Measurements from ENCODE around the gene SUSD4.

Gene SUSD4

GRCh38 chr1:223219846-223220610 is 143.9 kb downstream of the SUSD4 start:
- Histone ChIP-seq H3K4me3 (ENCODE audit: low read length) (no peak overlapping the region), H3K27me3 (ENCODE audit: control insufficient read depth, insufficient read depth, low read length) (no peaks in the 10 kb centered on the region), H3K36me3 (ENCODE audit: control insufficient read depth, insufficient read depth, low read length) (no peaks in the 10 kb centered on the region), H3K9ac (ENCODE audit: low read length) (no peak overlapping the region), H3K4me1 (ENCODE audit: control insufficient read depth, insufficient read depth, low read length) (no peaks in the 10 kb centered on the region), H3K9me3 (ENCODE audit: control insufficient read depth, low read length) (no peaks in the 10 kb centered on the region)

GRCh38 chr1:223219318-223219635 is 144.7 kb downstream of the SUSD4 start:
- no peak overlapping the region for H3K4me3 ChIP-seq (ENCODE audit: low read length)
- H3K9me3 ChIP-seq (ENCODE audit: control insufficient read depth, low read length), result no peaks in the 10 kb centered on the region
- H3K9ac ChIP-seq (ENCODE audit: low read length), result no peak overlapping the region
- H3K4me1 ChIP-seq (ENCODE audit: control insufficient read depth, insufficient read depth, low read length), result no peaks in the 10 kb centered on the region
- H3K27me3 ChIP-seq (ENCODE audit: control insufficient read depth, insufficient read depth, low read length), result no peaks in the 10 kb centered on the region
- no peaks in the 10 kb centered on the region for H3K36me3 ChIP-seq (ENCODE audit: control insufficient read depth, insufficient read depth, low read length)

GRCh38 chr1:223217781-223218180 is 146.2 kb downstream of the SUSD4 start:
- H3K4me1 ChIP-seq (ENCODE audit: control insufficient read depth, insufficient read depth, low read length), result no peaks in the 10 kb centered on the region
- H3K27me3 ChIP-seq (ENCODE audit: control insufficient read depth, insufficient read depth, low read length), result no peaks in the 10 kb centered on the region
- no peaks in the 10 kb centered on the region for H3K9me3 ChIP-seq (ENCODE audit: control insufficient read depth, low read length)
- H3K36me3 ChIP-seq (ENCODE audit: control insufficient read depth, insufficient read depth, low read length), result no peaks in the 10 kb centered on the region
- H3K4me3 ChIP-seq (ENCODE audit: low read length), result no peak overlapping the region
- no peak overlapping the region for H3K9ac ChIP-seq (ENCODE audit: low read length)

- no peak overlapping the region for H3K4me3 ChIP-seq (ENCODE audit: low read length)
- H3K9ac ChIP-seq (ENCODE audit: low read length), result no peak overlapping the region
- H3K36me3 ChIP-seq (ENCODE audit: control insufficient read depth, insufficient read depth, low read length), result no peaks in the 10 kb centered on the region
- H3K9me3 ChIP-seq (ENCODE audit: control insufficient read depth, low read length), result no peaks in the 10 kb centered on the region
- no peaks in the 10 kb centered on the region for H3K27me3 ChIP-seq (ENCODE audit: control insufficient read depth, insufficient read depth, low read length)
- no peaks in the 10 kb centered on the region for H3K4me1 ChIP-seq (ENCODE audit: control insufficient read depth, insufficient read depth, low read length)
Measured at GRCh38 chr1:223216531-223217205, 147.3 kb downstream of the SUSD4 start.

- H3K4me1 ChIP-seq (ENCODE audit: control insufficient read depth, insufficient read depth, low read length), result no peaks in the 10 kb centered on the region
- no peaks in the 10 kb centered on the region for H3K27me3 ChIP-seq (ENCODE audit: control insufficient read depth, insufficient read depth, low read length)
- H3K9me3 ChIP-seq (ENCODE audit: control insufficient read depth, low read length), result no peaks in the 10 kb centered on the region
- H3K9ac ChIP-seq (ENCODE audit: low read length), result no peak overlapping the region
- H3K4me3 ChIP-seq (ENCODE audit: low read length), result no peak overlapping the region
- H3K36me3 ChIP-seq (ENCODE audit: control insufficient read depth, insufficient read depth, low read length), result no peaks in the 10 kb centered on the region
Measured at GRCh38 chr1:223216074-223216473, 147.9 kb downstream of the SUSD4 start.

GRCh38 chr1:223215026-223215425 is 148.9 kb downstream of the SUSD4 start:
- Histone ChIP-seq H3K4me3 (ENCODE audit: low read length) (no peak overlapping the region), H3K27me3 (ENCODE audit: control insufficient read depth, insufficient read depth, low read length) (no peaks in the 10 kb centered on the region), H3K9ac (ENCODE audit: low read length) (no peak overlapping the region), H3K4me1 (ENCODE audit: control insufficient read depth, insufficient read depth, low read length) (no peaks in the 10 kb centered on the region), H3K36me3 (ENCODE audit: control insufficient read depth, insufficient read depth, low read length) (no peaks in the 10 kb centered on the region), H3K9me3 (ENCODE audit: control insufficient read depth, low read length) (no peaks in the 10 kb centered on the region)

- no peaks in the 10 kb centered on the region for H3K36me3 ChIP-seq (ENCODE audit: control insufficient read depth, insufficient read depth, low read length)
- H3K4me3 ChIP-seq (ENCODE audit: low read length), result no peak overlapping the region
- no peaks in the 10 kb centered on the region for H3K4me1 ChIP-seq (ENCODE audit: control insufficient read depth, insufficient read depth, low read length)
- H3K9ac ChIP-seq (ENCODE audit: low read length), result no peak overlapping the region
- no peaks in the 10 kb centered on the region for H3K9me3 ChIP-seq (ENCODE audit: control insufficient read depth, low read length)
- H3K27me3 ChIP-seq (ENCODE audit: control insufficient read depth, insufficient read depth, low read length), result no peaks in the 10 kb centered on the region
Measured at GRCh38 chr1:223214261-223214807, 149.6 kb downstream of the SUSD4 start.

GRCh38 chr1:223212441-223212840 is 151.5 kb downstream of the SUSD4 start:
- Histone ChIP-seq H3K27me3 (ENCODE audit: control insufficient read depth, insufficient read depth, low read length) (no peaks in the 10 kb centered on the region), H3K9me3 (ENCODE audit: control insufficient read depth, low read length) (no peaks in the 10 kb centered on the region), H3K4me1 (ENCODE audit: control insufficient read depth, insufficient read depth, low read length) (no peaks in the 10 kb centered on the region), H3K36me3 (ENCODE audit: control insufficient read depth, insufficient read depth, low read length) (no peaks in the 10 kb centered on the region), H3K9ac (ENCODE audit: low read length) (no peak overlapping the region), H3K4me3 (ENCODE audit: low read length) (no peak overlapping the region)

- no peaks in the 10 kb centered on the region for H3K27me3 ChIP-seq (ENCODE audit: control insufficient read depth, insufficient read depth, low read length)
- no peak overlapping the region for H3K4me3 ChIP-seq (ENCODE audit: low read length)
Measured at GRCh38 chr1:223211323-223211985, 152.5 kb downstream of the SUSD4 start.

GRCh38 chr1:223210788-223211120 is 153.2 kb downstream of the SUSD4 start:
- Histone ChIP-seq H3K4me3 (ENCODE audit: low read length) (no peak overlapping the region), H3K9me3 (ENCODE audit: control insufficient read depth, low read length) (no peaks in the 10 kb centered on the region), H3K4me1 (ENCODE audit: control insufficient read depth, insufficient read depth, low read length) (no peaks in the 10 kb centered on the region), H3K36me3 (ENCODE audit: control insufficient read depth, insufficient read depth, low read length) (no peaks in the 10 kb centered on the region), H3K27me3 (ENCODE audit: control insufficient read depth, insufficient read depth, low read length) (no peaks in the 10 kb centered on the region), H3K9ac (ENCODE audit: low read length) (no peak overlapping the region)

More at GRCh38 chr1:223211323-223211985, 152.5 kb downstream of the SUSD4 start:
- Histone ChIP-seq H3K36me3 (ENCODE audit: control insufficient read depth, insufficient read depth, low read length) (no peaks in the 10 kb centered on the region), H3K9me3 (ENCODE audit: control insufficient read depth, low read length) (no peaks in the 10 kb centered on the region), H3K4me1 (ENCODE audit: control insufficient read depth, insufficient read depth, low read length) (no peaks in the 10 kb centered on the region), H3K9ac (ENCODE audit: low read length) (no peak overlapping the region)

GRCh38 chr1:223209992-223210787 is 153.8 kb downstream of the SUSD4 start:
- Histone ChIP-seq H3K9me3 (ENCODE audit: control insufficient read depth, low read length) (no peaks in the 10 kb centered on the region), H3K27me3 (ENCODE audit: control insufficient read depth, insufficient read depth, low read length) (no peaks in the 10 kb centered on the region), H3K4me1 (ENCODE audit: control insufficient read depth, insufficient read depth, low read length) (no peaks in the 10 kb centered on the region), H3K36me3 (ENCODE audit: control insufficient read depth, insufficient read depth, low read length) (no peaks in the 10 kb centered on the region), H3K9ac (ENCODE audit: low read length) (no peak overlapping the region), H3K4me3 (ENCODE audit: low read length) (no peak overlapping the region)

All from mucosa of stomach (tissue), 1 donor.